GM18502 (cell line): ENCODE results near the gene MIEF2.

ENCODE experiments used
- ATAC-seq: cut with Tn5 transposase; IDR thresholded peaks from one replicate; pipeline ENCODE4 v1.9.1; 2021; ENCODE audit warnings: mild to moderate bottlenecking; ENCODE audit not compliant: unreplicated experiment, poor library complexity

The MIEF2 gene

DNA sequence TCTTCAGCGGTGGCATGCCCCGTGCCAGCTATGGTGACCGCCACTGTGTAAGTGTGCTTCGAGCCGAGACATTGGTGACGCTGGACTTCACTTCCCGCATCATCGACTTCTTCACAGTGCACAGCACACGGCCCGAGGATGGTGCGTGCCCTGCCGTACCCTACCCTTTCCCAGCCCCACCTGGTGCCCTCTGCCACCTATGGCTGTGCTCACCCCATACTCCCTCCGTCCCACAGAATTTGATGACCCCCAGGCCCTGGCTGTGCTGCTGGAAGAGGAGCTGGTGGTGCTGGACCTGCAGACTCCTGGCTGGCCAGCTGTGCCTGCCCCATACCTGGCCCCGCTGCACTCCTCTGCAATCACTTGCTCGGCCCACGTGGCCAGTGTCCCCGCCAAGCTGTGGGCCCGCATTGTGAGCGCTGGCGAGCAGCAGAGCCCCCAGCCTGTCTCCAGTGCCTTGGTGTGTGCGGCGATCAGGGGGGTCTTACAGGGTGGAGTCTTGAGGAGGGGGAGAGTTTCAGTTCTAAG, 25.5 kb upstream of the MIEF2 start:
- no peak for ATAC-seq

DNA sequence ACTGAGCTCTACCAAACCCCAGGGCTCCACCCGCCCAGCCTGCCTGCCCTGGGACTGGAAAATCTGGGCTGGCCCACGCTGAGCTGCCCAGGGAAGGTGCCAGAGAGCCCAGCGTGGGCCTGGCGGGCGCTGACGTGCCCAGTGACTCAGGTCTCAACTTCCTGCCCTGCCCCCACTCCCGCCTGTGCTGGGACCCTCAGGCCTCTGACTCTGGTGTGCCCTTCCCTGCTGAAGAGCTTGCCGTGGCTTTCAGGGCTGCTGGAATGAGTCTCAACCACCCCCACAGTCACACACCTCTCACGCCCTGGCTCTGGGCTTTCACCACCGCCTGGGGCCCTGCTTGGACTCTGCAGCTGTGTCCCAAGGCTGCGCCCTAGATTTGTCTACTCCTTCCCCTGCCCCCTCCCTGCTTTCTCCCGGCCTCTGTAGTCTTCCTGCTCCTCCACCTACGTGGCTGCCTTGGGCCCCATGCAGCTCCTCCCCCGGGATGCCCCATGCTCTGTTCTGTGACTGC, 24.7 kb upstream of the MIEF2 start:
- ATAC-seq = no peak

DNA sequence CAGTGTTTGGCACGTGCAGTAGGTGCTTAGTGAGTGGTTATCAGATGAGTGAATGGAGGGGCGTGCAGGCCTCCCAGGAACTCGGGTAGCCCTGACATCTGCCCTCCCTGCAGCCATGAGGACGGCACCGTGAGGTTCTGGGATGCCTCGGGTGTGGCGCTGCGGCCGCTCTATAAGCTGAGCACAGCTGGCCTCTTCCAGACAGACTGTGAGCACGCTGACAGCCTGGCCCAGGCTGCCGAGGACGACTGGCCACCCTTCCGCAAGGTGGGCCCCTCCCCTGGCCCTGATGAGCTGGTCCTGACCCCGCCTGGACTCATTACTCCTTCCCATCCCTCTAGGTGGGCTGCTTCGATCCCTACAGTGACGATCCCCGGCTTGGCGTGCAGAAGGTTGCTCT, 24.0 kb upstream of the MIEF2 start:
- no peak for ATAC-seq

DNA sequence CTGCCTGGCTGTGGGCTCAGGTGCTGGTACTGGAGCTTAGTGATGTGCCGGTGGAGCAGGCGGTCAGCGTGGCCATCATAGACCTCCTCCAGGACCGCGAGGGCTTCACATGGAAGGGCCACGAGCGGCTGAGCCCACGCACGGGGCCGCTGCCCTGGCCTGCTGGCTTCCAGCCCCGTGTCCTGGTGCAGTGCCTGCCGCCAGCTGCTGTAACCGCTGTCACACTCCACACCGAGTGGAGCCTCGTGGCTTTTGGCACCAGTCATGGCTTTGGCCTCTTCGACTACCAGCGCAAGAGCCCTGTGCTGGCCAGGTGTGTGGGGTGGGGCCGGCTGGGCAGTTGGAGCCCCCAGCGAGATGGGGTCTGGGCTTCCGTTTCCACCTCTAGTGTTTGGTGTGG, 23.0 kb upstream of the MIEF2 start:
- no peak for ATAC-seq

DNA sequence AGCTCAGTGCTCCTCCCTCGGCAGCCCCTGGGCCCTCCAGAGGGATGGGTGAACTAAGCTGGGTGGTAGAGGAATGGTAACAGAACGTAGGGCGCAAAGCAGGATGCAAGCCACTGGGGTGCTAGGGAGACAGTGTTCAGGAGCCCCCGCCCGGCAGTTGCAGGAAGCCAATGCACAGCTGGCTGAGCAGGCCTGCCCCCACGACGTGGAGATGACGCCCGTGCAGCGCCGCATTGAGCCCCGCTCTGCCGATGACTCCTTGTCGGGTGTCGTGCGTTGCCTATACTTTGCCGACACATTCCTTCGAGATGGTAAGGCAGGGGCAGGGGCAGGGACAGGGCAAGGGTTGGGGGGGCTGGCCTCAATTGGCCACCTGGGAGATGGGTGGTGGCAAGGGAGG, 22.2 kb upstream of the MIEF2 start:
- ATAC-seq = no peak

DNA sequence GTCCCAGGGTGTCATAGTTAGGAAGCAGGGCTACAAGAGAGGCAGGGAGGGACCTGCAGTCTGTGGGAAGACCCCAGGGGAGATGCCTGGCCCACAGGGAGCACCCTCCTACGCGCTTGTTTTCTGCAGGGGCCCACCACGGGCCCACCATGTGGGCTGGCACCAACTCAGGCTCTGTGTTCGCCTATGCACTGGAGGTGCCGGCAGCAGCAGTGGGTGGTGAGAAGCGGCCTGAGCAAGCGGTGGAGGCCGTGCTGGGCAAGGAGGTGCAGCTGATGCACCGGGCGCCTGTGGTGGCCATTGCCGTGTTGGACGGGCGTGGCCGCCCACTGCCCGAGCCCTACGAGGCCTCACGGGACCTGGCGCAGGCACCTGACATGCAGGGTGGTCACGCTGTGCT, 20.0 kb upstream of the MIEF2 start:
- ATAC-seq = no peak

DNA sequence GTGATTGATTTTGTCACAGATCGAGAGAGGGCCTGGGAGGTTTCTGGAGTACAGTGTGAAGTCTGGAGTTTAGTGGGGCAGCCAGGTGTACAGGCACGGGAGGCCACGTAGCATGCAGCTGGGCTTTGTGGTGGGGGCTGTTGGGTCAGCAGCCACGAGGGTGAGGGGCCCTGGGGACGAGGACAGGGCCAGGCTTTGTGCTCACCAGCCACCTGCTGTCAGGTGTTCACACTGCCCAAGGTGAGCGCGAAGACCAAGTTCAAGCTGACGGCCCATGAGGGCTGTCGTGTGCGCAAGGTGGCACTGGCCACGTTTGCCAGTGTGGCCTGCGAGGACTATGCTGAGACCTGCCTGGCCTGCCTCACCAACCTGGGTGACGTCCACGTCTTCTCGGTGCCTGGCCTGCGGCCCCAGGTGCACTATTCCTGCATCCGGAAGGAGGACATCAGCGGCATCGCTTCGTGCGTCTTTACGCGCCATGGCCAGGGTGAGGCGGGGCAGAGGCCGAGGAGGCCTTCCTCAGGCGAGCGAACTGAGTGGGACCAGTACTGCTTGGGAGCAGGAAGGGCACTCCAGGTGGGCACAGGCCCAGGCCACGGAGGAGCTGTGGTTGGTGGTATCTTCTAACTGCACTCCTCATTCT, 19.1 kb upstream of the MIEF2 start:
- ATAC-seq = no peak

DNA sequence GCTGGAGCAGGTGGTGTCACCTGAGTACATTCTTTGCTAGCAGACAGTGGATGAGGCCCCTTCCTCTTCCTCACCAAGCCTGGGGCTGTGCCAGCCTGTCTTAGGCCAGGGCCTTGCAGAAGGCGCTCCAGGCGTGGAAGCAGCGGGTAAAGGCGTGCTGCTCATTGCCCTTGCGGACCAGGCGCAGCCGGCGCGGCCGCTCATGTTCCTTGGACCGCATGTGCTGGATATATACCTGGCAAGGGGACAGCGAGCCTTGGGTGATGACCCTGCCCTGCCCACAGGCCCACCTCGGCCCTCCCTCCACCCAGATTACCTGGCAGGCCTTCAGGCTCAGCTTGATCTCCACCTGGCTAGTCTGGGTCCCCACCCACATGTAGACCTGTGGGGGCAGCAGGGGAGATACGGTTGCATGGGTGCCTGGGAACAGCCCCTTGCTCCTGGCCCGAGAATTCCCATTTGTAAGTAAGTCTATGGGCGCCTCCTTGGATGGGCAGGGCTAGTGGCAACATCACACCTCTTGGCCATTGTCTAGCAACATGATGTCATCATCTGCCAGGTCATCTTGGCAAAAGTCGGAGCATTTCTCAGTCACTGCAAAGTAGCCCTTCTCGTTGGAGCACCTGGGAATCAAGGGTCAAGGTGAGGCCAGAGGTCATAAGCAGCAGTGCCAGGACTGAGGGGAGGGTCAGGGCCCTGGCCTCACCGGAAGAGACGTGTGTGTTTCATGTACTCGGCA, 15.3 kb upstream of the MIEF2 start:
- ATAC-seq = no peak

DNA sequence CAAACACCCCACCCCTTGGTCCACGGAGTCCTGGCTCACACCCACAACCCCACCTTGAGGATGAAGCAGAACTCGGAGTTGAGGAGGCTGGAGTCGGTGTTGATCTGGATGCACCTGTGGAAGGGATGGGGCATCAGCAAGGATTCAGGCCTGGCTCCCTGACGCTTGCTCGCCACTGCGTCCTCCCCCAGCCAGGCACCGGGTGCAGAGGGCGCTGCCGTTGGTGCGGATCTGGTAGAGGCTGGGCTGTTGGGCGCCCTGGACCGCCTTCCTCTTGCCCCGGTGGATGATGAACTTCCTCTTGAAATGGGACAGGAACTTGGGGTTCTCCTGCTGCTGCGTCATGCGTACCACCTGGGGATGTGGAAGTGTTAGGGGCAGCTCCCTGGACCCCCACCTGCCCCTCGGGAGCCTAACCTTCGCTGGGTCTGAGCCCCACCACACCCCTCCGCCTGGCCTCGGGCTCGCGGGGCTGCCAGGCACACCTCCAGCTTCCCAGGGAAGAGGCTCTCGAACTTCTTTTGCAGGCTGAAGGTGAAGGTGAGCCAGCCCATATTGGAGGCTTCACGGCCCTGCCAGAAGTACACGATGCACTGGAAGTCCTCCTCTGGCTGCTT, 14.2 kb upstream of the MIEF2 start:
- ATAC-seq = no peak

DNA sequence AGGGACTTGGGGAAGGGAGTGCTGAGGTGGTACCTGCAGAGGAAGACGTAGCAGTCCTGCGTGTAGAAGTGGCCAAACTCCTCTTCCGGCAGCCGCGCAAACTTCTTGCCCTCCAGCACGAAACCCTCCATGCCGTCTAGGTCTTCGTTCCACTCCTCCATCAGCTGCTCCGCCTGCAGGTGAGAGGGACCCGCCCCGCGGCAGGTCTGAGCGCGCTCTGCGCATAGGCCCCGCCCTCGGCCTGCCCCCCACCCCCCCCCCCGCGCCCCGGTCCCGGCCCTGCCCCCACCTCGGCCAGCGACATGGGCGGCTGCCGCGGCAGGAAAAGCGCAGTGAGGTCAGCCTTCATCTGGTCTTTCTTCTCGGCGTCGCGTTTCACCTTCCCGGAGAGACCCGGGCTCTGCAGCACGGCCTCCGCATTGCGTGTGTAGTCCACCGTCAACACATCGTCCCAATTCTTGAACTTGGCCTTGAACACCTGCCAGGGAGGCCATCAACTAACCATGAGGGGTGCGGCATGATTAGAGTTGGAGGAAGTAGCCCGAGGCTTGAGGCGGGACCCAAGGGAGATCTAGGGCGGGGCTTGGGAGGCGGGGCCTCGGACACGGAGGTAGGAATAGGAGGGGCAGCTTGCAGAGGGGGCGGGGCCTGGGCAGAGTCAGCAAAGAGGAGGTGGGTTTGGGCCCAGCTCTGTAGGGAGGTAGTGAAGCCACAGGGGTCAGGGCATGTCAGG, 13.4 kb upstream of the MIEF2 start:
- no peak for ATAC-seq

DNA sequence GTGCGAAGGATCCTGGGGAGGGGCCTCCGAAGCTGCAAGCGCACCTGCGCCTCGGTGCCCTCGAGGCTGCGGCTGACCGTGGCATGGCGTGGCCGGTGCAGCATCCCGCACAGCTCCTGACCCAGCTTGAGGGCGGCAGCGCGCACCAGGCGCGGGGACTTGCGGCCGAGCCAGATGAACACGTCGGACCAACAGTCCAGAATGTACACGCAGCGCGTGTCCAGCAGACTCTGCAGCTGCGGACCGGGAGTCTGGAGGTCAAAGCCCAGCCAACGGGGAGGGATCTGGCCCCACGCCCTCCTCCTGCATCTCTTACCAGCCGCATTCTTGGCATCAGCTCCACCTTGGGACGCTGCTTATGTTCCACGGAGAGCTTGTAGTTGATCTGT, 12.9 kb upstream of the MIEF2 start:
- no peak for ATAC-seq

DNA sequence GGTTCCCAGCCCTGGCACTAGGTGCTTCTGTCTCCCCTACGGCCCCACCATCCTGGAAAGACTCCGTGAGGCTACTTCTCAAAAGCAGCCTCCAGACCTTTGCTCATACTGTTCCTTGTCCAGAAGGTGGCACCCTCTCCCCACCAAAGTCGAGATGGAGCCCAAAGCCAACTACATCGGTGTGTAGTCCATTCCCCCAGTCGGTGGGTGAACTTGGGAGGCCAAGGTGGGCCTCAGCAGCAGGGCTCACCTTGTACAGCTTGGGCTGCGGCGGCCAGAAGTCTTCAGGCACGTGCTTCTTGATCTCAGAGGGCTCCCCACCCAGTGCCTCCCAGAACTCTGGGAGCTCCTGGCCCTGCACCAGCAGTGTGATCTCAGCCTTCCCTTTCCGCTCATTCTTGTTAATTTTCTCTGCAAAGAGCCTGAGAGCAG, 12.1 kb upstream of the MIEF2 start:
- no peak for ATAC-seq

DNA sequence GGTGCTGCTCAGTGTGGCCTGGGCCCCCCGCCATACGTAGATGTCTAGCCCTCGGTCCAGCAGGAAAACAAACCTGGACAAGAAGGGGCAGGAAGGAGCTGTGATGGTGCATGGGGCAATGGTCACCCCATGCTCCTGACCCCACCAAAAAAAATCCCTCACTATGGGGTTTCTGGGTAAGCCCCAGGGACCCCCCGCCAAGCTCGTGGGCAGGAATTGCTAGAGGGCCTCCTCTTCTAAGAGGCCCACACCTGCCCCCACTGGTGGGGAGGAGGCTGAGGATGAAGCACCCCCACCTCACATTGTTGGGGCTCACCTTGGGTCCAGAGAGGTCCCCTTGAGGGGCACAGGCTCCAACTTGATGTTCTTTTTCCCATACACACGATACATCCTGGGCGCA, 11.7 kb upstream of the MIEF2 start:
- ATAC-seq = no peak

DNA sequence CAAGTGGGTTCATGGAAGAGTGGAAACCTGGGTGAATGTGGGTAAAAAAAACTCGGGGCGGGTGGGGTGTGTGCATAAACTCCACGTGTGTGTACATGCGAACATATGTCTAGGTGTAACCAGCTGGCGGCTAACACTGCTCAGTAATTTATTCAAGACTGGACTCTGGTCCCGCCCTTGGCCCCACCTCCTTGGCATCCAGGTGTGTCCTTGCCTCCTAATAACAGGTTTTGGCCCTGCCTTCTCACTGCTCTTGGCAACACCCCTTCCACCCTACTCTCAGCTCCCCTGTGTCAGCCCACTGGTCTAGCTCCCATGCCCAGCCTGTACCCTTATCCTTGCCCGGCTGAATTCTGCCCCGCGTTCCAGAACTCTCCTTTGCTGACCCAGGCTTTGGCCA, 10.2 kb upstream of the MIEF2 start:
- ATAC-seq = no peak

DNA sequence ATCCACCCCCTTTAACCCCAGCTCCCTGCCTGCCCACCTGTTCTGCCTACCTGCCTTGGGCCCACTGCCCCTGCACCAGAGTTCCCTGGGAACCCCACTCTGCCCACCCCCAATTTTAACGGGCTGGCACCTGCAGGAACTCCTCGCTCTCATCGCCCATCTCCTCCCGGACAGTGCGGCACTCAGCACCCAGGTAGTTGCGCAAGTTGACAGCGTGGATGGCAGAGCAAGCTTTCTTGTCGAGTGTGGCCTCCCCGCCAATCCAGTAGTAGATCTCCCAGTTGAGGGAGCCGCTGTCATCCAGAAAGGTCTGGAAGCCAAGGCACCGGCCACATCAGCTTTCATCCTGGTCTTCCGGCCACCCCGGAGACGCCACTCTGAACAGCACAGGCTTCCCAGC, 9.8 kb upstream of the MIEF2 start:
- no peak for ATAC-seq

DNA sequence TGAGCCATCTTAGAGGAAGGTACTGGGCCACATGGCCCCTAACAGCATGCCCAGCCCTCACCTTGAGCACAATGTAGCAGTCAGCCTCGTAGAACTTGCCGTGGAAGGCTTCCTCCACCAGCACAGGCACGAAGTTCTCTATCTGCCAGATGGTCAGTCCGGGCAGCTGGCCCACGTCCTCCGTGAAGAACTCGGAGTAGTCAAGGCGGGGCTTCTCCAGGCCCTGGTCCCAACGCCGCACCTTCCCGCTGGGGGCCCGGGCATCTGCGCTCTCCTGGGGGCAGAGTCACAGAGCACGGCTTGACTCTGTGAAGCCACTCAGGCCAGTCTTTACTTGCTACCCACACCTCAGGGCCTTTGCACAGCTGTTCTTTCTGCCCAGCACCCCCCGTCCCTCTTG, 9.3 kb upstream of the MIEF2 start:
- no peak for ATAC-seq

DNA sequence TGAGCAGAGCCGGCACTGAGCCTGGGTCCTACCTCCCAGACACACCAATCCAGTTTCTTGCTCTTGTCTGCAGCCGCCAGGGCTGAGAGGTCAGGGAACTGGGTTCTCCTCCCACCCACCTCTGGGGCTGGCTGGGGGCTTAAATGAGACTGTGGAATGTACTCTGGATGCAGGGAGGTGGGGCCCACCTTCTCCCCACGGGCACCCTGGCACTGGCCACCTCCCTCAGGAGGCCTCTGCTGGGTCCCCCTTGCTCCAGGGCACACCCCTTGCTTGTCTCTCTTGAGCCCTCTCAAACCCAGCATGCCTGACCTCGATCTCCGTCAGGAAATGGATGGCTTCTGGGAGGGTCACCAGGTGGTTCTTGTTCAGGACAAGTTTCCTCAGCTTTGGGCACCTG, 8.3 kb upstream of the MIEF2 start:
- no peak for ATAC-seq

DNA sequence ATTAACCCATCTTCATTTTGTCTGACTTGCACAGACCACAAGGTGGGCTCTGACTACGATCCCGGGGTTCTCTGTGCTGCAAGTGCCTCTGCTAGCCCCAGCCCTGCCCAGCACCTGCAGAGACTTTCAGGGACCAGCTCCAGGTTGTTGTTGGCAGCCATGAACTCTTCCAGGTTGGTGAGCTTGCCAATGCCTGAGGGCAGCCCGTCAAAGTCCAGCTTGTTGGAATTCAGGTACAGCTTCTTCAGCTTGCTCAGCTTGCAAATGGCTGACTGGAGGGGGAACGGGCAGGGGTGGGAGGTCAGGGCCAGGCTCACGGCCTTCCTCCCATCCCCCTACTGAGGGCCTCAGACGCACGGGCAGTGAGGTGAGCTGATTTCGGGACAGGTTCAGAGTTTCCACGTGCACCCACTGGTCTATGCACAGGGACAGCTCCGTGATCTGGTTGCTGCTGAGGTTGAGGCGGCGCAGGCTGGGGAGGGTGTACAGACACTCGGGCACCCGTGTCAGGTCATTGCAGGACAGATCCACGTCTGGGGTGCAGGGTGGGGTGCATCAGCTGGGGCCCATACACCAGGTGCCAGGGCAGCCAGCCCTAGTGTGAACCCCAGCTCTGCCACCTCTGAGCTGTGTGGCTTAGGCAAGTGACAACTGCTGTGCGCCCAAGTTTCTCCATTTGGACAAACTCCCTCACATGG, 7.1 kb upstream of the MIEF2 start:
- no peak for ATAC-seq

DNA sequence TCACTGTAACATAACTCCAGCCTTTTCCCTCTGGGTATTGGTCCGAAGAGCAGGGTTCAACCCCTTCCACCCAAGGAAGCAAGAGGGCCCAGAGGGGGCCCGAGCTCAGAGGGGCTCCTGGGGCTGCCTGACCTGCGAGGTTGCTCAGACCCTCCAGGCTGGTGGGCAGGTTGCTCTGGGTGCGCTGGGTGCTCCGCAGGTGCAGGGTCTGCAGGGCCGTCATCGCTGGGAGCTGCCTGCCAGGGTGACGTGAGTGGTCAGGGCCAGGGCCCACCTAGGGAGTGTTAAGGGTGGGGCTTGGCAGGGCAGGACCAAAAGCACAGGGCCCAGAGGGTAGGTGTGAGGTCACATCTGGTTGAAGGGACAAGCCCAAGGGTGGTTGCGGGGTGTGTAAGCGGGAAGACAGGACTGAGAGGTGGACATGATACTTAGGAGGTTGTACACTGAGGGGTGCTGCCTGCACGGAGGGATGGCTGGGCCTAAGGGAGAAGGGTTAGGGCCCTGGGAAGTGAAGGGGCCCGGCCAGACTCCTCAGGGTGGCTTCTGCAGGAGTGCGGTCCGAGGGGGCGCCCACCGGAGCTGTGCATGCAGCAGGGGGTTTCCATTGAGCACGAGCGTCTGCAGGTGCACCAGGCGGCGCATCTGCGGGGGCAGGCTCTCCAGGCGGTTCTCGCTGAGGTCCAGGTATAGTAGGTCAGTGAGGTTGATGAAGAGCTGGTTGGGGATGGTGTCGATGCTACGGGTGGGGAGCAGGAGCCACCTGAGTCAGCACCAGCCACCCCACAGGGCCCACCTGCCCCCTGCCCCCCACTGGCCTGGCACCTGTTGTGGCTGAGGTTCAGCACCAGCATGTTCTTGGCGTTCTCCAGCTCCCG, 6.3 kb upstream of the MIEF2 start:
- ATAC-seq = no peak
